NB4 (cell line): ENCODE results near the gene KLC1.

Experiments used
- DNase-seq: peaks from one replicate; pipeline ENCODE4 v3.0.0; 2010; ENCODE audit warnings: low read depth
- H3K4me3 ChIP-seq: one replicate; pipeline ENCODE4 v1.5.1; 2011; ENCODE audit warnings: mild to moderate bottlenecking, low read depth, low read length, moderate library complexity
- MYC ChIP-seq: IDR thresholded peaks from 2 replicates; pipeline ENCODE4 v1.6.1; 2011; ENCODE audit warnings: low read depth, low read length
- POLR2A ChIP-seq: IDR thresholded peaks from 2 replicates; pipeline ENCODE4 v1.6.1; 2011; ENCODE audit warnings: mild to moderate bottlenecking; ENCODE audit not compliant: insufficient read length; ENCODE audit errors: extremely low read depth
- TF ChIP-seq, protein P1 (sequence below): IDR thresholded peaks from 2 replicates; pipeline ENCODE4 v1.6.1; 2011; ENCODE audit warnings: low read depth, low read length
- TF ChIP-seq, protein P2 (sequence below): IDR thresholded peaks from one replicate; pipeline ENCODE4 v1.5.1; 2012; ENCODE audit warnings: low read depth, low read length

Gene KLC1

DNA sequence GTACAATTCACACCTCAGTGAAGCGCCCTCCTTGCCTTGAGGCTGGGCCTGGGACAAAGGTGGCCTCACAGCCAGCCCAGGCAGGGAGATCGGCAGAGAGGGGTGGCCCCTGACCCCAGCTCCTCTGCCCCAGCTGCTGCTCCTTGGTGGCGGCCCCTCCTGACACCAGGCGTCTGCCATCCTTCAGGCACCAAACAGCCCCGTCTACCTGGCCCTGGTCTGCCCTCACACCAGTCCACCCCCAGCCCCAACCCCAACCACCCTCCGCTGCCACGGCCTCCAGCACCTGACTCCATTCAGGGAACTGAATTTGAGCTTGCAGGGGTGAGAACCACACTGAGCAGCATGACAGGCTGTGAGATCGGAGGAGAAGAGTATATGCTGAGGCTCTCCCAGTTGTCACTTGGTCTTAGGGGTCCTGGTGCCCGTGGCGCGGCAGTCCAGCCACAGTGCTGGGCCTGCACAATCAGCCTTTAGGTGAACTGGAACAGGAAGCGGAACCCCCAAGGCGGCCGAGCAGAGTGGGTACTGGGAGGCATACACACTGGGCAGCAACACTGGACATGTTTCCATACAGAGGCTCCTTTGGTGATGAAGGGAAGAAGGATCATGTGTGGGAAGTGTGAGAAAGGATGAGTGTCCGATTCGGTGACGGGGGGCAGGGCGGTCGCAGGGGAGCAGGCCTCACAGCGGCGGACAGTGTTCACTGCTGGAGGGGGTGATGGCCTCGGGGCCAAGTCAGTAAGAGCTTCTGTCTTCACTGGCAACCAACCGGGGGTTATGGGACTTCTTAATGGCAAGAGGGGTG, 105.3 kb downstream of the KLC1 start:
- no peak for TF ChIP-seq POLR2A
- TF ChIP-seq, protein P1, sequence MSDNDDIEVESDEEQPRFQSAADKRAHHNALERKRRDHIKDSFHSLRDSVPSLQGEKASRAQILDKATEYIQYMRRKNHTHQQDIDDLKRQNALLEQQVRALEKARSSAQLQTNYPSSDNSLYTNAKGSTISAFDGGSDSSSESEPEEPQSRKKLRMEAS = no peak
- TF ChIP-seq, protein P2, sequence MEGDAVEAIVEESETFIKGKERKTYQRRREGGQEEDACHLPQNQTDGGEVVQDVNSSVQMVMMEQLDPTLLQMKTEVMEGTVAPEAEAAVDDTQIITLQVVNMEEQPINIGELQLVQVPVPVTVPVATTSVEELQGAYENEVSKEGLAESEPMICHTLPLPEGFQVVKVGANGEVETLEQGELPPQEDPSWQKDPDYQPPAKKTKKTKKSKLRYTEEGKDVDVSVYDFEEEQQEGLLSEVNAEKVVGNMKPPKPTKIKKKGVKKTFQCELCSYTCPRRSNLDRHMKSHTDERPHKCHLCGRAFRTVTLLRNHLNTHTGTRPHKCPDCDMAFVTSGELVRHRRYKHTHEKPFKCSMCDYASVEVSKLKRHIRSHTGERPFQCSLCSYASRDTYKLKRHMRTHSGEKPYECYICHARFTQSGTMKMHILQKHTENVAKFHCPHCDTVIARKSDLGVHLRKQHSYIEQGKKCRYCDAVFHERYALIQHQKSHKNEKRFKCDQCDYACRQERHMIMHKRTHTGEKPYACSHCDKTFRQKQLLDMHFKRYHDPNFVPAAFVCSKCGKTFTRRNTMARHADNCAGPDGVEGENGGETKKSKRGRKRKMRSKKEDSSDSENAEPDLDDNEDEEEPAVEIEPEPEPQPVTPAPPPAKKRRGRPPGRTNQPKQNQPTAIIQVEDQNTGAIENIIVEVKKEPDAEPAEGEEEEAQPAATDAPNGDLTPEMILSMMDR = no peak
- no peak for TF ChIP-seq MYC
- DNase-seq = no peak
- H3K4me3 ChIP-seq = no peak overlapping the region

DNA sequence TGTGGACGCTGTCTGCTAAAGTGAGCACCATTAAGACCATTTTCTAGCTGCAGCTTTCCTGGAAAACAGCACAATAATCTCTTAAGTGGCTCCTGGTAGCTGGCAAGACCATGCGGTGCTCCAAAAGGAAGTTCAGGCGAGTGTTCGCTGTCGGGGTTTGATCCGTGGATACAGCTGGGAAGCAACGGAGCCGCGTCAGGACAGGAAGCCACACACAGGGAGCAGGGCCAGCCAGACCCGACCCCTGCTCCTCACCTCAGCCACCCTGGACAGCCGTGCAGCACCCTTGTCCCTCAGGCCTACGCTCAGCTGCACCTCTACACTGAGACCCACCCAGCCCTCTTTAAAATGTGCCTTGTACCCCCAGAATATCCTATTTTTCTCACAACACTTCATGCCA, 106.0 kb downstream of the KLC1 start:
- H3K4me3 ChIP-seq = no peak overlapping the region
- TF ChIP-seq MYC = no peak
- TF ChIP-seq, protein P2 = no peak
- TF ChIP-seq, protein P1 = no peak
- TF ChIP-seq POLR2A = no peak
- no peak for DNase-seq

DNA sequence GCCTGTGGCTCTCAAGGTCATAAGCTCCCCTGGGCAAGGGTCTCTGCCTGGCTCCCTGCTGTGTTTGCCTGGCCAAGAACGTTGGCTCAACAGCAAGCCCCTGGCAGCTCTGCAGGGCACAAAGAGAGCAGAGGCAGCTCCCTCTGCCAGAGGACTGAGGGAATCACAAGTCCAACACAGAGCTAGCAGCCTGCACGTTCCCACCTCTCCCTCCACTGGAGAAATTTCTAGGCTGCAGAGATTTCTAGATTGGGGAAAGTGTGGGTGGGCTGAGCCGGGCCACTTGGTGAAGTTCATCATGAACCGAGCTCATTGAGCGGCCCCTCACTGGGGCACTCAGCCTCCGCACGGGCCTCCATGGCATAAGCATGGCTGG, 106.4 kb downstream of the KLC1 start:
- H3K4me3 ChIP-seq = no peak overlapping the region
- DNase-seq = no peak
- TF ChIP-seq, protein P1 = no peak
- TF ChIP-seq, protein P2 = no peak
- TF ChIP-seq POLR2A (no peak), MYC (no peak)

DNA sequence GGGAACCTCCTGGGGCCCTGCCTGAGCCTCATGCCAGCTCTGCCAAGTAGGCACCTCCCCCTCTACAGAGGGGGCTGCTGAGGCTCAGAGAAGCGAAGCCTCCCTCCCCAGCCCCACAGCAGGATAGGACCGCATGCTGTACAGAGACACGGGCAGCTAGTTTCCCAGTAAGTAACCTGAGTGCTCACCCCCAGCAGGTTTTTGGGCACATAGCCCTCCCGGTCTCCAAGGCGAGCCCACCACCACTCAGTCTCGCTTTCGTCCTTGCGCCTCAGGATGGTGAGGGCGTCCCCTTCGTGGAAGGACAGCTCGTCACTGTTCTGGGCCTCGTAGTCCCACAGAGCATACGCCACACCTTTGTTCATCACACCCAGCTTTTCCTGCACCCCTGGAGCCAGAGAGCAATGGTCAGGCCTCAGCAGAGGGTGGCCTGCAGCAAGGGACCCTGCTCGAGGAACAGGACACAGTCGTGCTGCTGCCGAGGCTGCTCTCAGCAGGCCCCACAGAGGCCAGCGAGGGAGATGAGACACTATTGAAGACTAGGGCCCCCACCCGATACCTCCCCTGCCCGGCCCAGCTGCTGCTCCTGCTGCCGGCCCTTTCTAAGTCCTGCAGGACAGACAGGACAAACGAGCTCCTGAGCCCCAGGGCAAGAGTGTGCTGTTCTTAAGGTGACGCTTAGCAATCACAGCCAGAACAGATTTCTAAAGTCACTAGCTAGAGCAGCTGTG, 107.0 kb downstream of the KLC1 start:
- DNase-seq = no peak
- no peak for TF ChIP-seq POLR2A
- TF ChIP-seq, protein P2 = no peak
- no peak for TF ChIP-seq MYC
- TF ChIP-seq, protein P1 = no peak
- no peak overlapping the region for H3K4me3 ChIP-seq

DNA sequence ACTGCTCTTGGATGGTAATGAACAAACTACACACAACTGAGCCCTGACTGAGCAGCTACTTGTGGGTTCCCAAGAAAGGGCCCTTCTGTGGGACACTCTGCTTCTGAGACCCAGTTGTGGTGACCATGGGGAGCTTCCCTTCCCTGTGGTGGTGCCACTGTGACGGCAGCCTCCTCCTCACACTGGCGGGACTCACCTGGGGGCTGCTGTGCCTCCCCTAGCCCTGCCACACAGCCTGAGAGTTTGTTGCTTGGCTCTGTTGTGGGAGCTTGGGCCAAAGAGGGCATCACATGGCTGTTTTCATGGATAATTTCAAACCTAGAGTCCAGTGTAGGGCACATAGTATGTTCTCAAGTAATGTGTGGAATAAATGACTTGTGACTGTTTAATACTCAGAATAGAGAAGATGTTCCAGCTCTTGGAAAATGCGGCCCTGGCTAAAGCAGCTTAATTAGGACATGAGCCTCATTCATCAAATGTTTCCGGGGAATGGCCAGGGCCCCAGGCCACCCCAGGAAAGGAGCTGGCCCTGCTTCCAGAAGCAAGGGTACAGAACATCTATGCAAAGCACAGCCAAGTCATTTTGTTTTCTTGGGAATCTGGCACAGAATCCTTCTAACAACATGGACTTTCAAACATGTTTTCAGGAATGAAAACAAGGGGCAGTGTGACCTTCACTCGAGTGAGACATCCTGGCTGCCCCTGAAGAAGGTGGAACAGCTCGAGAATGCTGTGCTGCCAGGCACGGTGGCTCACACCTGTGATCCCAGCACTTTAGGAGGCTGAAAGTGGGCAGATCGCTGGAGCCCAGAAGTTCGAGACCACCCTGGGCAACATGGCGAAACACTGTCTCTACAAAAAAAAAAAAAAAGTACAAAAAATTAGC, 107.8 kb downstream of the KLC1 start:
- TF ChIP-seq MYC = no peak
- H3K4me3 ChIP-seq = no peak overlapping the region
- no peak for DNase-seq

DNA sequence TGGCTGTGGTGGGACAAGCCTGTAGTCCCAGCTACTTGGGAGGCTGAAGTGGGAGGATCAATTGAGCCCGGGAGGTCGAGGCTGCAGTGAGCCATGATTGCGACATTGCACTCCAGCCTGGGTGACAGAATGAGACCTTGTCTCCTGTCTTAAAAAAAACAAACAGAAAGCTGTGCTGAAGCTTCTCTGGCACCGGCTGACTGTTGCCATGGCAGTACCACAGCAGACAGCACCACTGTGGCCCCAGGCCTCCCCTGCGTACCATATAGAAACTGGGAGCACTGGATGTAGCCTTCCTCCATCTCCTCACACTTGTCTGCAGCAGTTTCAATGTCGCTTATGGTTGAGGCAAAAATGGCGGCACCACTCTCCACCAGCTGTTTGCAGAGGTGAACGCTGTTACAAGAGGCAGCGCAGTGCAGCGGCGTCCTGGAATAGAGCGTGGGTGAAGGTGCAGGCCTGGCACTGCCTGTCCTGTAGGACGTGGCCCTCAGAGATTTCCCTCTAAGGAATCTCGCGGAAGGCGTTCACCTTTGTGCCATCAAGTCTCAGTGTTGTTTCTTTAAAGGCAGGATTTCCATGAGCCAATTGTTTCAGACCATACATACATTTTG, 108.5 kb downstream of the KLC1 start:
- DNase-seq = no peak
- H3K4me3 ChIP-seq = no peak overlapping the region
- TF ChIP-seq, protein P1 = no peak
- TF ChIP-seq, protein P2 = no peak
- TF ChIP-seq MYC = no peak
- TF ChIP-seq POLR2A = no peak
